HG03064 (cell line): ENCODE measurements around the gene CETP.
"Not testable (repeated sequence)": the region's sequence is repeated elsewhere in the genome, so short reads cannot be mapped to it uniquely, and the experiment has no call there.

ENCODE experiments used
- ATAC-seq: cut with Tn5 transposase; IDR thresholded peaks from one replicate; pipeline ENCODE4 v1.9.1; 2021; ENCODE audit warnings: low read depth; ENCODE audit not compliant: unreplicated experiment

The CETP gene

GRCh38 chr16:56950881-56951771 is 10.6 kb upstream of the CETP start:
- no peak for ATAC-seq

GRCh38 chr16:56953006-56953405 is 8.7 kb upstream of the CETP start:
- no peak for ATAC-seq

GRCh38 chr16:56956076-56956475 is 5.7 kb upstream of the CETP start:
- no peak for ATAC-seq

GRCh38 chr16:56956756-56957155 is 5.0 kb upstream of the CETP start:
- ATAC-seq: no peak

GRCh38 chr16:56960681-56961281 is 969 bp upstream of the CETP start:
- no peak for ATAC-seq

- ATAC-seq: no peak
Observed at GRCh38 chr16:56961386-56961785, 364 bp upstream of the CETP start.

- ATAC-seq: no peak
Observed at GRCh38 chr16:56964243-56965148, 2.7 kb downstream of the CETP start.

GRCh38 chr16:56965149-56966092 is 3.7 kb downstream of the CETP start:
- no peak for ATAC-seq

- ATAC-seq: no peak
Observed at GRCh38 chr16:56966093-56966475, 4.3 kb downstream of the CETP start.

GRCh38 chr16:56967733-56968132 is 6.0 kb downstream of the CETP start:
- no peak for ATAC-seq

- ATAC-seq: no peak
Observed at GRCh38 chr16:56969769-56970168, 8.0 kb downstream of the CETP start.

GRCh38 chr16:56970934-56971767 is 9.4 kb downstream of the CETP start:
- ATAC-seq: peak; percentile 70

- no peak for ATAC-seq
Observed at GRCh38 chr16:56971768-56972043, 10.0 kb downstream of the CETP start.

- no peak for ATAC-seq
Observed at GRCh38 chr16:56972403-56973293, 10.9 kb downstream of the CETP start.

- no peak for ATAC-seq
Observed at GRCh38 chr16:56973294-56973689, 11.5 kb downstream of the CETP start.

- not testable (repeated sequence) for ATAC-seq
Observed at GRCh38 chr16:56973899-56974298, 12.1 kb downstream of the CETP start.

GRCh38 chr16:56974549-56975300 is 13.0 kb downstream of the CETP start:
- no peak for ATAC-seq

GRCh38 chr16:56975714-56976113 is 14.0 kb downstream of the CETP start:
- no peak for ATAC-seq
